Measurements from ENCODE around the gene CBLIF.

DNA sequence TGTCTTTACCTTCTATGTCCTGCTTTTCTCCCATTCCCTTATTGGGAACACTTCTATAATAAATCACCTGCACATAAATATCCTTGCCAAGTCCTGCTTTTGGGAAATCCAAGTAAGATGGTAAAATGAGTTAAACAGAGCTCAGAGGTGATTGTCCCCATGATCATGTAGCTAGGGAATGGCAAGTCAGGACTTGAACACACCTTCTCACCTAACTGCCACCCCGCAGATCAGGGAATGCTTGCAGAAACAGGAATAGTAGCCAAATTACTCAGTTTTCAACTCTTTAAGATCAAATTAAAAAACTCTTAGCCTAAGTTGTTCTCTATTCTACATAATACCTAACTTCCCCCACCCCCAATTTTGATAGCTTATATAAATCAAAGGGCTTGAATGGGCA lies 49.3 kb upstream of the CBLIF start:
- TF ChIP-seq EZH2phosphoT487 (IDR thresholded peaks at IDR 0.05; ENCODE audit: insufficient read depth, low read depth) (no peak), EZH2 (IDR thresholded peaks at IDR 0.05; ENCODE audit: insufficient read depth, poor library complexity, severe bottlenecking) (no peak)

Measured in GM23248 (cell line).